NCI-H446 (cell line): ENCODE data around the gene TPD52L3.

ENCODE experiments used
- DNase-seq, 2 experiments: peaks; one replicate each; lab custom pipeline; 2025; lab: John Stamatoyannopoulos, UW

The TPD52L3 gene

DNA sequence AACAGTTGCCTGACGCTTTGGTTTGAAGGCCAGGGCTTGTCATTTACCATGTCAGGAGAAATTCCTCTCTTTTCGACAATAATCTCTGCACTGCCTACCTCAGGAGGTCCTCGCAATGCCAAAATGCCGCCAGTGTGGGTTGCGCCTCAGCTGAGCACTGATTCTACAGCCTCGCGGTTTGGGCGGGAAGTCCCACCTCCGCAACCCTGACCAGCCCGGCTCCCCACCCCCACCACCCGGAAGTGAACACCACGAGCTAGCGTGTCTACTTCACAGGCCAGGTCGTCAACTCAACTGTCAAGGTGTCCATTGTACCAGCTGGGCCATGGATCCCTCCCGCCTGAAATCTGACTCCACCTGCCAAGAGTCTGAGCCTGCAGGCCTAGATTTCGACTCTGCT lies at the start of gene TPD52L3:
Gene TPD52L3 (plus strand): TSS at position 273 of the 400 bp plus-strand sequence. CDS start 221 bp downstream, outside the sequence.
- DNase-seq = no peak

- DNase-seq = no peak
These were observed 26.3 kb upstream of the TPD52L3 start for GRCh38 chr9:6301858-6302257.

DNA sequence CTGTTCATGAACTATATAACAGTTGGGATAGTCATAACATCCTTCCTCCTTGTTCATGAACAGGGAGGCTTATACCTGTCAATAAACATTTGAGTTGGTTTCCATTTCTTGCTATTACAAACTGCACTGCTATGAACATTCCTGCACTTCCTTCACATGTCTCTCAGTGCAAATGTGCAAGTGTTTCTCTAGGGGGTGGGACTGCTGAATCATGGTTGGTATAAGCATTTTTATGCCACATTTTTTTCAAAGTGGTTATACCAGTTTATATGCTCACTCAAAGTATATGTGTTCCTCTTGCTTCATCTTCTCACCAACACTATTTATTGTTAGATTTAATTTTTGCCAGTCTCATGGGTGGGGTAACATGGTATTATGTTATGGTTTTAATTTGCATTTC lies 25.8 kb upstream of the TPD52L3 start:
- DNase-seq = no peak

- DNase-seq = no peak
These were observed 23.9 kb upstream of the TPD52L3 start for GRCh38 chr9:6304232-6304631.

DNA sequence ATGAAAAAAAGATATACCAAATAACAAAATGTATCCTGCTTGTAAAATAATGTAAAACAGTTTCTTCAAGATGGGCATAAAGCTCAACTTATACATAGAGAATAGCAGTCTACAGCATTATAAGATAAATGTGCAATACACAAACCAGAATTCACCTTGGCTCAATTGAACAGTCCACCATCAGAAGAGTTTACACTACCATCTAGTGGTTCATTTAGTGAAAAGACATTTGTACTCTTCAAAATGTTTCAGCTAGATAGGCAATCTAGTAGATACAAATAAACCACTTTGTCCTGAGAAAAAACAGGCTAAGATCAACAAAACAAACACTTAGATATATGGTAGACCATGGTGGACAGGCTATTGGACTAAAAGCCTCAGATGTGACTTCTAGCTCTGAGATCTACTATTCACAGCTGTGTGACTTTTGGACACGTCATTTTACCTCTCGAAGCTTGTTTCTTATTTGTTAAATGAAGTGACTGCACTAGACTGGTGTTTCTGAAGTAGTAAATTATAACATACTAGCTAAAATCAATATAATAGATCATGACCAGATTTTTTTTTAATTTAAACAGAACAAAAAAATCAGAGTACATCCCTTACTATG lies 22.1 kb upstream of the TPD52L3 start:
- peak; percentile 29 to 59 for DNase-seq

GRCh38 chr9:6307551-6308096 lies 20.6 kb upstream of the TPD52L3 start:
- no peak for DNase-seq

DNA sequence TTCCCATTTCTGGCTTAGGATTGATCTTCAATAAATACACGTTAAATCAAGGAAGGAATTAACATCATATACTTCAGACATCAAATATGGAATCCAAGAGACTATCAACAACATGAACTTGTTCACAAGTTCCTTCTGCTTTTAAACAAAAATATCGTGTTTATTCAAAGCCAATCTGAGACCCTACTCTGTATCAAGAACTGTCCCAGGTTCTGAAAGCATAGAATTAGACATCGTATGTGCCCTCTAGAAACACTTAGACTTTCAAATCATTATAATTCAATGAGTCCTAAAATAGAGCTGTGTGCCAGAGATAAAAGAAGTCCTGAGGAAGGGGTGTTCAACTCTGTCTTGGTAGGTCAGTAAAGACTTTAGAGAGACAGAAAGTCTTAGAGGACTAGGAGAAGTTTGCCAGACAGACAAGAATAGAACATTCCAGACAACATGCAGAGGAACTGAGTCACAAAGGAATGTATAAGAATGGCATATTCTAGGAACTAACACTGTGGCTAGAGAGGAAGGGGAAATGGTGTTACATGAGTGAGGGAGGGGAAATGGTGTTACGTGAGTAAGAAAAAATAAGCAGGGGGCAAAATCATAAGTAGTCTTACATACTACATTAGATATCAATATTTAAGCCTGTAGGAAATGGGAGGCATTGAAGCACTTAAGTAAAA lies 2.9 kb downstream of the TPD52L3 start:
- no peak for DNase-seq

GRCh38 chr9:6334305-6334704 lies 6.1 kb downstream of the TPD52L3 start:
- no peak for DNase-seq

DNA sequence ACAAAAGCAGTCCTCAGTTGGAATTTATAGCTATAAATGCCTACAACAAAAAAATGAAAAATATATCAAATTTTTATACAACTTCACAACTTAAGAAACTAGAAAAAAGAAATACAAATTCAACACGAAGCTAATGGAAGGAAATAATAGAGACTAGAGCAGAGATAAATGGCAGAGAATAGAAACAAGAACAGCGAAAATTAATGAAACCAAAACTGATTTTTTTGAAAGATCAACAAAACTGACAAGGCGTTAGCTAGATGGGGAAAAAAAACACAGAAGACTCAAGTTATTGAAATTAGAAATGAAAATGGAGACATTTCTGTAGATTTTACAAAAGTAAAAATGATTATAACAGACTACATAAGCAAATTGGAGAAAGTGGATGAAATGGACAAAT lies 20.6 kb downstream of the TPD52L3 start:
- no peak for DNase-seq

- DNase-seq = no peak
These were observed 23.6 kb downstream of the TPD52L3 start for GRCh38 chr9:6351737-6352136.

GRCh38 chr9:6354072-6354686 lies 26.0 kb downstream of the TPD52L3 start:
- peak; percentile 33 to 80 for DNase-seq

DNA sequence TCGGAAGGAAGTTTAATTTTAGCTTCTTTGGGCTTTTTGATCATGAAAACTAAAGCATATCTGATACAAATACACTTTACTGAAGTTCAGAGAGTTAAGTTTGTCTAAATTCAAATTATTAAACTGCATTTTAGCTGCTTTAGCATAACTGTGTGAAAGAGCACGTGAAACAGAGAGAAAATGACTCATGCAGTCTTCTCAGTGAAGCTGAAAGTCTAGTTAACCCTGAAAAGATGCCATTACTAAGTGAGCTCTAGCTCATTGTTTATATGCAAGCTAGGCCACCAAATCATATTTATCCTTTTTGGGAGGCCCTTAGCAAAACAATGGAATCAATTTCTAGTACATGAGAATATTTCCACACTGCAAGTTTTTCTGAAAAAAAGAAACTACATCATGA lies 27.6 kb downstream of the TPD52L3 start:
- no peak for DNase-seq

DNA sequence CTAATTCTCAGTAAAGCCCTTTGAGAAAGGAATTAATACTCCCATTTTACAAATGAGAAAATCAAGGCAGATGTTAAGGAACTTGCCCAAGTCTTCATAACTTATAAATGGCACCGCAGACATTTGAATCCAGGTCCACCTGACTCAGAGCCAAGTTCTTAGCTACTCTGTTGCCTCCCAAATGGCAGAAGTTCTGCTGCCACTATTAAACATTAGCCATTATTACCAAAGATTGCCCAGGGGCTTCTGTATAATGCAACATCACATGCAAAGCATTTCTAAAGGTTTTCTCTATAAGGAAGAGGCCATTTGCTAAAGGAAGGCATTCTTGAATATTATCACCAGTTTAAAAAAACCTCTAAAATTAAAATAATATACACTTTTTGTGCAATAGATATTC lies 28.3 kb downstream of the TPD52L3 start:
- no peak for DNase-seq

GRCh38 chr9:6356904-6357303 lies 28.7 kb downstream of the TPD52L3 start:
- no peak for DNase-seq

DNA sequence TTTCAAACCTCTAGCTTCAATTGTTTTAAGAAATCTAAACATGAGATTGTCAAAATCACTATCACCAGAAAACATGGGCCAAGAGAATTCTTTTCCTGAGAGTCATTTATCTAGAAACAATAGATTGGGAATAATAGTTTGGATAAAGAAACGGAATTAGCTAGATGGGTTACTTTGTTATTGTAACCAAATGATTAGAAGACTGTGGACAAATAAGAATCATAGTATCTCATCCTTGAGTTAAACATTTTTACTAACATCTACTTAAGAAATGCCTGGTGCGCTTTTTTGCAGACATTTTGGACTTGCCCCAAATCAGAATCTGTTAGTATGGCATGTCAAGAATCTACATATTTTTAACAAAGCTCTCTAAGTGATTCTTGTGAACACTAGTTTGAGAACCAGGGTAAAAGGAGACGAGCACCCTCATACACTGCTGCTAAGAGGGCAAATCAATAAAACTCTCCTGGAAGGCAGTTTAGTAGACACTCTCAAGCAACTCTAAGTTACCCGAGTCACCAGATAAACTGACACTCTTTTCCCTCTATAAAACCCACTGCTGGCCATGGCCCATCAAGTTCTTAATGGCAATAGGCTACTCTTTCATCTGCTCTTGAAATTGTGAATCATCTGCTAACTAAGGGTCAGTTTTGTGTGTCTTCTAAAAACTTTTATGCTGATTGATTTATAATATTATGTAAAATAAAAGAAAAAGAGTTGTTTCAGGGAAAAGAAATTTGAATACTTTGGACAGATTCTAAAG lies 39.1 kb downstream of the TPD52L3 start:
- DNase-seq = no peak

- no peak for DNase-seq
These were observed 40.7 kb downstream of the TPD52L3 start for GRCh38 chr9:6368831-6369230.
